Activated gamma-delta T cell (primary cell): ENCODE results near the gene FAM240B.

Experiments used
- DNase-seq: peaks from one replicate; lab custom pipeline; 2025; lab: John Stamatoyannopoulos, UW

FAM240B gene

DNA sequence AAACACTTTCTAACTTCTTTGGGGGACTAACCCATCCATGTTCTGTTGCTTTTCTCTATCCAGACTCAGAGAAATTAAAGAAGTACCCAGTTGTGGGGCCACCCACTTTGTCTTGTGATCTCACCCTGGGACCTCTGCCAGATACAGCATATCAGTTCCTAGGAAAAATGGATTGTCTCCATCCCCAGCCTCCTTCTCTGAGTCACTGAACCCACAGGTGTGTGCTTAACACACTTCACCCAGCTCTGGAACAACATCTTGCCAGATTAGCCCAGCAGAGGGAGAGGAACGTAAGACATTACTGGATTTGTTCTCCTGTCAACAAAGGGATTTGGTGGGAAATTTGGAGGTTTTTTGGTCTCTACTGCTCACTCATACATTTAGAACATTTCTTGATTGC lies 19.2 kb downstream of the FAM240B start:
- DNase-seq: no peak

DNA sequence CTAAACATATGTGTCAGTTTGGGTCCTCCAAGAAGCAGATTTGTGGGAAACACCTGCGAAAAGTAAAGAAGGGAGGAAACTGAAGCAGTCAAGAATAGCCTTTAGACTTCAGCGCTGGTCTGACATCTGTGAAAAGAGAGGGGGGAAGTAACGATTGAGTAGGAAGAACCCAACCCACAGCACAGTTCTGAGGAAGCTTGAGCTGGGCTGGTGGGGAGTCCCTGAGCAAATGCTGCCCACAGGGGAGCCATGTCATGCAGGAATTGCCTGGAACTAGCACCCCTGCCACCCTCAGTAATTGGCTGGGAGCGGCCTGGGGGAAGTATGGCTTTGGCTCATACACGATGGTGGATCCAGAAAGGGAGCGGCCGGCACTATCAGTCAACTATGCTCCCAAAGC lies 20.6 kb downstream of the FAM240B start:
- DNase-seq: no peak

DNA sequence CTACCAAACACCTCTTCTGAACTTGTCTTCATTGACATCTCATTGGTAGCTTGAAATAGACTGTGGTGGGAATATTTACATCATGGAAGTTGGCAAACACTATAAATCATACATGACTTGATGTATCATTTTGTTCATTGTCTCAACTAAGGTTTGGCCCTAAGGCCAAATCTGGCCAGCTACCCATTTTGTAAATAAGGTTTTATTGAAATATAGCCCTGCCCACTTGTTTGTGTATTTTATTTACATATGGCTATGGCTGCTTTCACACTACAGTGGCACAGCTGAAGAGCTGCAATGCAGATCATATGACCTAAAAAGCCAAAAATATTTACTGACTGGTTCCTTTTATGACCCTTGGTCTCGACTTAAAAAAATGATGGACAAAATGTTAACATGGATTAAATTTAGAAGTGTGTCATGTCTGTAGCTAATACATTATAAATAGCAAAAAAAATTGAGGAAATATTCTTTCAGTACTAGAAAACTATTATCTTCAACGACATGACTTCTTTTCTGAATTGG lies 22.1 kb downstream of the FAM240B start:
- no peak for DNase-seq

DNA sequence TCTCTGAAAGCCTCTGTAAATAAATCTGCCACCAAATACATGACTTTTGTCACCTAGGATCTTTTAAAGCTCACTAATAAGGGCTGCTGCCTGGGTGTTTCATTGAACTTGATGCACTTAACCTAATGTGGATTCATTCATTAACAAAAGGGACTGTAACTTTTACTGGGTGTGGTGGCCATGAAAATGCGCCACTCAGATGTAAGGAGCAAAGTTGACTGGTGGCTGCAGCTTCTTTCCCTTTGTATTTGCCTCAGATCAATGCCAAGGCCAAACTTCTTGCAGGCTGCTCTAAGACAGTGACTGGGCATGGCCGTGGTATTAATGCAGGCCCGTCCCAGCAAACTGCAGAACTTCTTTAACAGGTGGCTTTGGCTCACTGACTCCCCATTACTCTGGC lies 22.9 kb downstream of the FAM240B start:
- DNase-seq: no peak

DNA sequence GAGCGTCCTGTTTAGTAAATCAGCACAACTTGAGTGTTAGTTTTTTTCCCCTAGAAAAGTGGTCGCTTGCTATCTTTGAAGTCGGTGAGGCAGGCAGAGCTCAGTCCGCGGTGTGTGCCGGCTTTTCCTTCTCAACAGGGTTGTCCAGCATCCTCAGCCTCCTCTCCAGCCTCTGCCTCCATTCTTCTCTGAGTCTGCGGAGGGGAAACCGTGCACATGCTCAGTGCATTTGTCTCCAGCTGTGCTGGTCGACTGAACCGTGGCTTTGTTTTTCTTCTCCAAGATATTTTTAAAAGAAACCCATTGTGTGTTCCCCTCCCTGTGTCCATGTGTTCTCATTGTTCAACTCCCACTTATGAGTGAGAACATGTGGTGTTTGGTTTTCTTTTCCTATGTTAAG lies 25.3 kb downstream of the FAM240B start:
- no peak for DNase-seq

DNA sequence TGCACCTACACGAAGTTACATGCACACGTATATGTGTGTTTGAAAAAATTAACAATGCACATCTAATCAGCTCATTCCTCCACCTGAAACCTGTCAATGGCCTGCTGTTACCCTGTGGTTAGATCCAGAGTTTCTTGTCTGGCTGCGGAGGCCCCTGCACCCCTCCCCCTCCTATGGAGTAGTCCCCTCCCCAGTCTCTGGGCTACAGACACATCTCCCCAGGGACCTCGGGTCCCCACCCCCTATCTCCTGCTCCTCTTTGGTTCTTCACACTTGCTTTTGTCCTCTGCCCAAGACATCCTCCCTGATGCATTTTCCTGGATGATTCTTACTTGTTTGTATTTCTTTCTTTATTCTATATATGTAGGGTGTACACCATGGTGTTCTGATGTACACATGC lies 27.2 kb downstream of the FAM240B start:
- no peak for DNase-seq

DNA sequence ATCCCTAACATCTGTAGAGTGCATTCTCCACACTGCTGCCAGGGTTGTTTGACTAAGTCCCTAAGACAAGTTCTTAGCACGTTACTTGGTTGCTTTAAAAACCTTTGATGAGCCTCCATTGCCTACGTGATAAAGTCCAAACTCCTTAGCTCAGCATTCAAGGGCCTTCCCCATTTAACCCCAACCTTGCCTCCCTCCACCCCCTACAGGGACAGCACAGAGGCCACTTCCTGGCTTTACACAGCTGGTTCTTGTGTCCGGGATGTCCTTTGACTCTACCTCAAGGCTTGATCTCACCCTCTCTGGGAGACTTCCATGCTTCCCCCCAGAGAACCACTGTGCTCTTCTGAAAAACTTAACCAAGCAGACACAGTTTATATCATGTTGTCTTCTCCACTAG lies 29.4 kb downstream of the FAM240B start:
- no peak for DNase-seq

DNA sequence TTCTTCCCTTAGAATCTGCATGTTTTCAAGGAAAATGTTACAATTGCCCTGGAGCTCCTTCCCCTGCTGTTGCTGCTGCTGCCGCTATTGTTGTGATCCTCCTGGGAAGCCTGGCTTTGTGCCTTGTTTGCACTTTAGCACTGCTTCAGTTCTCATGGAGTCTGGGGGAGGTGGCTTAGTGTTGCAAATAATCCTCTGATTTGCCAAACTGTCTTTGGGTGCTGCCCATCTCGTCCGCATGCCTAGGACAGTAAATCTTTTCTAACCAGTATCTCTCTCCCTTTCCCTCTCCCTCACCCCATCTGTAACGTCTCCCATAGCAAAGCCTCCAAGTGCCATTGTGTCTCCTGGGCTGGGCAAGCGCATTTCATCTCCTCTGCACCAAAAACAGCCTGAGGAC lies 30.3 kb downstream of the FAM240B start:
- DNase-seq: no peak

DNA sequence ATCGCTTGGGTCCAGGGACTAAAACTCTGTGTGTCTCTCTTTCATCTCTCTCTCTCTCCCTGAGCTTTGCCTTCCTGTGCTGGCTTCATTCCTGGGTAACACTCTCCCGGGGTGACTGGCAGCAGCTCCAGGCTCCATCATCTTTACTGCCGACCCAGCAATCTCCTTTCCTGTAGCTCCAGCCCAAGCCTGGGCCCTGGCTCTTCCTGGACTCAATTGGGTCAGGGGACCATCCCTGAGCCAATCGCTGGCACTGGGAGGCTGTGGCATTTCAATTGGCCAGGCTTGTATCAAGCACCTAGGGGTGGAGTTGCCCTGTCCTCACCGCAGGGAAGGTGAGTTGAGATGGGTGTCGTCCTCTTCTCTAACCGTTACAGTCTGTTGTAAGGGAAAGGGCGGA lies 31.9 kb downstream of the FAM240B start:
- no peak for DNase-seq

DNA sequence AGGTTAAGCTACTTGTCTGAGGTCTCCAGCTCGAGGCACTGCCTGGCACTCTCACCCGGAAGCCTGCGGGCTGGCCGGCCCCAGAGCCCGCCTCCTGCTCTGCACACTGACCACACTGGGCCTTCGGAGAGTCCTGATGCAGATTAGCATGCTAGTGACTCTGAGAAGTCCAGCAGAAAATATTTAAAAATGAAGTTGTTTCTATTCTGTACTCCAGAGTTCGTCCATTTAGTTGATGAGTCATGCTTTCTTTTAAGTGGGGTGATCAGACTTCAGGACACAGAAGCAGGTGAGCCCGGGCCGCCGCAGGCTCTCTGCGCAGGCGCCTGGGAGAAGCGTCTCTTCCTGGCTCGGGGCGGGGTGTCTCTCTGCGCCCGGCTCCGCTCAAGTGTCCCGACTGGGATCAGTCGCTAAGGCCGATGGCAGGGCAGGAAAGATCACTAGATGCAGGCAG lies 32.5 kb downstream of the FAM240B start:
- no peak for DNase-seq

DNA sequence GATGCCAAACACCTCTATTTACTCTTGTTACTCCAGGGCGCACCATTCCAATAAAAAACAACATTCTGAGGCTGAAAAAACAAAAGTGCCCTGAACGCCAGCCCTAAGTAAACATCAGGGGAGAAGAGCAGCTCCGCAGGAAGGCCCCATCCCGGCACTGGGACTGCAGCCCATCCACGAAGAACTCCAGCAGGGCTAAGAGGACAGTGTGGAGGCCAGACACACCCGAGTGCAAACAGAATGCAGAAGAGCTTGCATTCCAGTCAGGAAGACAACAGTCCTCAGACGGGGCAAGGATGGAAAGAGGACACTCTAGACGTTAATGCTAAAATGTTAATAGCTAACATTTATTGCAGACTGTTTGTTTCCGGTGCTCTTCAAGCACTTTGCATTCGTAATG lies 33.0 kb downstream of the FAM240B start:
- DNase-seq: no peak

DNA sequence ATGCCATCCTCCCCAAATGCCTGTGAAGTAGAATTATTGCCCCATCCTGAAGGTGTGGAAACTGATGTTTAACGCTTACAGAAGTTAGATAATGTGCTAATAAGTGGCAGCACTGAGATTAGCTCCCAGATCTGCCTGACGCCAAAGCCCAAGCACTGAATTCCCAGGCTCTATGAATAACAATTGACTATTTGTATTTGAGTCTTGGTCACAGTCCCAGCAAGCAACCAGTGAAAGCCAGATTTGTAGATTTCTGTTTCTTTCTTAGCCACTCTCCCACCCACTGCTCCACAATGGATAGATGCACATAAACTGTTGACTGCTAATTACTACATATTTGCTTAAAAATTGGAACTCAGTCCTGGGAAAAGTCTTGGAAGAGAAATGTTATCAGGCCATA lies 34.4 kb downstream of the FAM240B start:
- no peak for DNase-seq

DNA sequence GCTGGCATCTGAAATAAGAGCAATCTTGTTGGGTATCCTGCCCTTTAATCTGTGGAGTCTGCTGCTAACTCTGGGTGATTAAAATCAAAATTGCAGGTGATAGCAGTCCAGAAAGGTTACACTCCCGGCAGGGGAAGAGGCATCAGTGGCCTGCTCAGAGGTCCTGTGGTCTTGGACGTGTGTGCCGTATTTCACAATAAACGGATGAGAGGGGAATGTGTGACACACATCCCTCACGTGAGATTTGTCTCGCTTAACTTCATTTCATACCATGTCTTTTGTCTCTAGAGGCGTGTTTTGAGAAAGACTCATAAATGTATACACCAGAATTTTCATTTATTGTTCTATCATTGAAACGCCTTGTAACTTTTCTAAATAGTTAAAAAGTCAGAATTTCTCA lies 36.6 kb downstream of the FAM240B start:
- DNase-seq: no peak

DNA sequence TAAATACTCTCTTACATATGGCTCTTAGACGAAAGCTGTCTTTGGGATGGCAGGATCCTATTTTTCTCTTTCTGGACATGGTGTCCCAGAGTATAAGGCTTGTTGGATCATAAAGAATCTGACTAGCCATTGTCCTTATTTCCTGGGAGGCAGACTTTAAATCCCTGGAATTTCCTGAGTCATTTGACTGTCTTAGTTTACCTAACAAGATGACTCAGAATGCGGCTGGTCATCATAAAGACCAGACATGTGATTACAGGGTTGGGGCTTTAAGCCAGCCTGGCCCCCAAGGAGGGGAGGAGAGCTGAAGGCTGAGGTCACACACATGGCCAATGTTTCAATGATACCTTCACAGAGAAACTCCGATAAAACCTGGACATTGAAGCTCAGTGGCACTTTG lies 37.2 kb downstream of the FAM240B start:
- DNase-seq: no peak

DNA sequence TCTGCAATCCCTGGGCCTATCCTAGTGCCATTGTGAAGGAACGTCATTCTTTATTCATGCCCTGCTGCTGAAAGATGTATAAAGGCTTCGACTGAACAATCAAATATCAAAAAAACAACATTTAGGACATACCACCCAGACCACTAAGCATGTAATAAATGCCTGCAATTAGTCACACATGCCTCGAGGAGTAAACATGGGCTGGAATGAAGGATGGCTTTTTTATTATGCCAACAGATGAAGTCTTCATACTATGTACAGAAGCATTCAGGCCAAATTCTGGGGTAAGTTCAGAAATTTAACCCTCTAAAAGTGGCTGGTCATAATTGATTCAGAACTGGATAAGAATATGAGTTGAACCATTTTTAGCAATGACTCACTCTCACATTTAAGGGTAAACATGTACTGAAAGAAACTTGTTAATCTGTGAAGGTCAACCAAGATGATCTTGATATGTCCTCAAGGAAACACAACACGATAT lies 38.1 kb downstream of the FAM240B start:
- DNase-seq: no peak

DNA sequence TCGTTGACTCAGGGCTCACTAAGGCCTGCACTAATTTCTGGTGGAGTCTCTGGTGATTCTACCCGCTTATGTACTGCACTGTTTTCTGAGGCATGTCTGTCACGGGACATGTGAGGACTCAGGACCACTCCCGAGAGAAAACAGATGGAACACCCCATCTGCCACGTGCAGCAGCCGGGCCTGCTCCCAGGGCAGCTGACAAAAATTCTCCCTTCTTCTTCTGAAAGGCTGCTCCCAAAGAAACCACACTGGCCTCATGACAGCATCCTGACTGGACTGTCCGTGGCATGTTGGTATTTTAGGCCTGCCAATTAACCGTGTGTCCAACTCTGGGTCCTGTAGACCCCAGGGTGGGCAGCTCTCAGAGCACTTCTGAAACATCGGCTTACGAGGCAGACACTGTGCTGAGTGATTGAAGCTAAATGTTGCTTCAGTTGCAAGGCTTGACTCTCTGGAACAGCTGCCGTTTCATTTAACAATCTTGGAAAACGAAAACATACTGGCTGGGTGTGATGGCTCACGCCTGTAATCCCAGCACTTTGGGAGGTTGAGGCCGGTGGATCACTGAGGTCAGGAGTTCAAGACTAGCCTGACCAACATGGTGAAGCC lies 39.0 kb downstream of the FAM240B start:
- no peak for DNase-seq

DNA sequence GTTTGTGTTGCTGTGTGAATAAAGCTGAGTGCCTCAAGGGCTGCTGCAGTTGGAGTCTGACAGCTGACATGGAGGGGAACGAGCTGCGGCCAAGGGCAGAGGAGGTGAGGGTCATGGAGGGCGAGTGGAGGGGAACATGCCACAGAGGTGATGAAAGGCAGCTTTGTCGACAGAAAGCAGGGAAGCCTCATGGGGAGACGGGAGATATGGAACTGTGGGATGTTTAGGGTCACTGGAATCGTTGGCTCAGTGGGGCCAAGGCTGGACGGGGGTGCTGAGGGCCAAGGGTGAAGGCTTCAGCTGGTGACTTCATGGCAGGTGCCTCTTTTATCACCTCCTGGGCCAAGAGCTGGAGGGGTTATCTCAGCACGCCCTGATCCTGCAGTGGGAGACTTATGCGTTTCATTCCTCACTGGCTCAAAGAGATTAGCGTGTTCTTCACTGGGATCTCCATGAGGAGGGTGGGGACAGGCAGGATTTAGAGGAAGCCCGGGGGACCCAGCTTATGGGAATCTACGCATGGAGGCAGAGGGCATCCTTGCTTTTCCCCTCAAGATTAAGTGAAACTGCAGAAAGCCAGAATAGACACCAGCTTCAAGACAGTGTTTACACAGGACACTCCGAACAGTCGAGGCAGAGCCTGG lies 42.2 kb downstream of the FAM240B start:
- no peak for DNase-seq

DNA sequence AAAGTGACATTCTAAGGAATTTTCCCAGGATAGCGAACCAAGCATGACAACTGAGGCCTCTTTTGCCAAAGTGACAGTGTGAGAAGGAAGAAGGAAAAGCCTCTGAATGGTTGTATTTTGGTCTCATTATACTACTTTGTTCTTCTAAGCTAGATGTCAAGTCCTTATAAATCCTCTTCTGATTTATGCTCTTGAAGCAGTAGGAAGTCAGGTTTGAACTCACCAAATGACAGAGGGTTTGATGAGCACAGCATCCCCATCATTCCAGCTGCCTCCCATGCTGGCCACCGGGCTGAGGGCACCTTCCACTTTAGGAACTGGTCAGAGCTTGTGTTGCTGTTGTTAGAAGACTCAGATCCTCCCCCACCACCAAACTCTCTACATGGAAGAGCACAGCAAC lies 44.1 kb downstream of the FAM240B start:
- no peak for DNase-seq

DNA sequence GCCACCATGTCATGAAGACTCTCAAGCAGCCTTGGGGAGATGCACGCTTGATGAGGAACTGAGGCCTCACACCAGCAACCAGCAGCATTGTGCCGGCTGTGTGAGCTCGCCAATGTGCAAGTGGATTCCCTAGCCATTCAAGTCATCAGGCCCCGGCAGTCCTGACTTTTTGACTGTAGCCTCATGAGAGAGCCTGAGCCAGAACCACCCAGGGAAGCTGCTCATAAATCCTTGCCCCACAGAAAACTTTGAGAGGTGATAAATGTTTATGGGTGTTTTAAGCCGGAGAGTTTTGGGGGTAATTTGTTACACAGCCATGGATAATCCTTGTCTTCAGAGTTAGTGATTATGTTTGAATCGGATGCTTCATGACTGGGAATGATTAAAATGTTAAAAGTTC lies 44.7 kb downstream of the FAM240B start:
- no peak for DNase-seq

DNA sequence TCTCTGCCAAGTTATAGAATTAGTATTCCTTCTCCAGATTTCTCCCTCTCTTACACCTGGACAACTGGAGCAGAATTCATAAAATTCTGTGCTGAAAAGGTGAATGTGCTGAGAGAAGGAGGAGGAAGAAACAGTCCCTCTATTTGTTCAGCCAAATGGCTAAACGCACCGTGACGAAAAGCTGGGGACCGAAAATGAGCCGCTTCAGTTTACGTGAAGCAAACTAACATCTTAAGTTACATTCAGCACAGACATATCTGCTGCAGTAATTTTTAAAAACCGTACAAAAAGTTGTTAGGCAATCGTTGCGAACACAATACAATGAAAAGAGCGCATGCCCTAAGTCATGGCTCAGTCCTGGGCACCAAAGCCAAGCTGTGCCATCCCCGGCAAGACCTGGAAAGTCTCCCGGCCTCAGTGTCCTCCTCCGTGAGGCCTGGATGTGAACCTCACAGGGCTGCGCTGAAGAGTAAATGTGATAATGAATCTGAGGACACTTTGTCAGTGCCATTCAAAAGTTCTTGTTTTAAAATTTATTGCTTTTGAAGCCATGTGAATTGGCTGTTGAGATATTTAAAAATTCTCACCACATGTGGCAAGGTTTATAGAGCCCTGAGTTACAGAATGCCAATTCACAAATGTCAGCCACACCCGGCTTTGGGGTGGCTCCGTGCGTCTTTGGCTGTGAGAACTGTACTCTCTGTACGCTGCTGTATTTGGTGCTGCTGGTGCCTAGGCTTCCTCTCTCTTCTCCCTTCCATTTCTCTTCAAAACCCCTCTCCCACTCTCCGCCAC lies 46.3 kb downstream of the FAM240B start:
- no peak for DNase-seq

DNA sequence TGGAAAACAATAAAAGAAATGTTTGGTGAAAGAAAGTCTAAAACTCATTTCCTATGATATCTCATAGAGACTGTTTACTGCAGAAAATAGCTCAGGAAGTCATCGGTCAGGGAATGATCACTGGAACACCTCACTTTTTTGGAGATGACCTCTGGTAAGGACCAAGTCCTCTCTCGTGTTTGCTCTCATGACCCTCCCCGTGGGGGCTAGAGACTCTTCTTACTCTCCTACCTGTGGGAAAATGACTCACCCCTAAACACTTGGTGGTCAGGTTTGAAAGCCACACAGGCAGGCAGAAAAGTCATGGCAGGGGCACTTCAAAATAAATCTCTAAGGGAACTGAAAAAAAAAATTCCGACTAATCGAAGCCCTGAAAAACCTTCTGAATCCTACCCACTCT lies 48.2 kb downstream of the FAM240B start:
- DNase-seq: no peak

DNA sequence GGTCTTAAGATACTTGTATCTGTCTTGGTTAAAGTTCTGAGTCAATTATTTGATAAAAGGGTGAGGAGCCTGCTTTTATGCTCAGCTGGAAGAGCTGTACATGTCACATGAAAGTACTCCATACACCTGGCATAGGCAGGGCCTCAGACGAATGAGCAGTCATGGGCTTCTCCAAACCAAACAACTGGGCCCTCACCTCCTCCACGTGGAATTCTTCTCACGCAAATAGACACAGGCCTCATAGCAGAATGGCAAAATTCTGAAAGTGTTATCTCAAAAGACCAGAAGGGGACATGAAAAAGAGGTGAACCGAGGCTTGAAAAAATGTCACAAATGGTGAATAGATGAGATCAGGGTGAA lies 48.6 kb downstream of the FAM240B start:
- DNase-seq: no peak
